Omental fat pad (tissue), 4 donors: Measurements from ENCODE around the gene CEP89. TPM values are rescaled to one million over a fixed set of nuclear protein-coding genes. Genes with fewer than 3 reads are reported as not detected.
"Not testable (repeated sequence)": the region's sequence is repeated elsewhere in the genome, so short reads cannot be mapped to it uniquely, and the experiment has no call there.

Source experiments
- ATAC-seq: fragments of 150-250 bp; one replicate; pipeline ENCODE4 v1.9.1; 2016; ENCODE audit warnings: mild to moderate bottlenecking, moderate library complexity; ENCODE audit not compliant: low FRiP score
- DNase-seq: peaks from one replicate; pipeline ENCODE4 v3.0.0-alpha.2; 2019; ENCODE audit warnings: low spot score
- total RNA-seq, 4 donors: library from RNA; depleted of rRNA; stranded (reverse); fragments of >200 nt; gene quantifications; one replicate each; pipeline ENCODE4 v1.1.0, GENCODE V29; 2016
- TF ChIP-seq, protein P1 (sequence below), 3 donors: fragments of 450-650 bp; IDR thresholded peaks; one replicate each; pipeline ENCODE4 v1.5.1; 2016 to 2017; ENCODE audit warnings: antibody characterized with exemption in 3 of 3, mild to moderate bottlenecking in 3 of 3, moderate library complexity in 2 of 3

CEP89 gene
- total RNA-seq, 4 donors from 2014 or later = 8.2 to 11.9 (median 10.5) TPM

DNA sequence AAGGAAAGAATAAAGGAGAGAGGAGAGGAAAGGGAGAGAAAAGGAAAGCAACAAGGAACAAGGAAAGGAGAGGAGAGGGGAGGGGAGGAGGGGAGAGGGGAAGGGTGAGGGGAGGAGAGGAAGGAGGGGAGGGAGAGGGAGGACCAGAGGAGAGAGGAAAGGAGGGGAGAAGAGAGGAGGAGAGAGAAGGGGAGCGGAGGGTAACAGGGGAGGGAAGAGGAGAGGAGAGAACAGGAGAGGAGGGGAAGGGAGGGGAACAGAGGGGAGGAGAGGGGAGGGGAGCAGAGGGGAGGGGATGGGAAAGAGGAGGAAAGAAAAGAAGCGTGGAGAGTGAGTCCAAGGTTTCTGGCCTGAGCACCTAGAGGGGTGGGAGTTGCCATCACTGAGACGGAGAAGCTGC is 27.0 kb upstream of the CEP89 start:
- DNase-seq (no peak), ATAC-seq (no peak)
- TF ChIP-seq, protein P1, sequence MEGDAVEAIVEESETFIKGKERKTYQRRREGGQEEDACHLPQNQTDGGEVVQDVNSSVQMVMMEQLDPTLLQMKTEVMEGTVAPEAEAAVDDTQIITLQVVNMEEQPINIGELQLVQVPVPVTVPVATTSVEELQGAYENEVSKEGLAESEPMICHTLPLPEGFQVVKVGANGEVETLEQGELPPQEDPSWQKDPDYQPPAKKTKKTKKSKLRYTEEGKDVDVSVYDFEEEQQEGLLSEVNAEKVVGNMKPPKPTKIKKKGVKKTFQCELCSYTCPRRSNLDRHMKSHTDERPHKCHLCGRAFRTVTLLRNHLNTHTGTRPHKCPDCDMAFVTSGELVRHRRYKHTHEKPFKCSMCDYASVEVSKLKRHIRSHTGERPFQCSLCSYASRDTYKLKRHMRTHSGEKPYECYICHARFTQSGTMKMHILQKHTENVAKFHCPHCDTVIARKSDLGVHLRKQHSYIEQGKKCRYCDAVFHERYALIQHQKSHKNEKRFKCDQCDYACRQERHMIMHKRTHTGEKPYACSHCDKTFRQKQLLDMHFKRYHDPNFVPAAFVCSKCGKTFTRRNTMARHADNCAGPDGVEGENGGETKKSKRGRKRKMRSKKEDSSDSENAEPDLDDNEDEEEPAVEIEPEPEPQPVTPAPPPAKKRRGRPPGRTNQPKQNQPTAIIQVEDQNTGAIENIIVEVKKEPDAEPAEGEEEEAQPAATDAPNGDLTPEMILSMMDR (IDR thresholded peaks at IDR 0.05) = no peak

DNA sequence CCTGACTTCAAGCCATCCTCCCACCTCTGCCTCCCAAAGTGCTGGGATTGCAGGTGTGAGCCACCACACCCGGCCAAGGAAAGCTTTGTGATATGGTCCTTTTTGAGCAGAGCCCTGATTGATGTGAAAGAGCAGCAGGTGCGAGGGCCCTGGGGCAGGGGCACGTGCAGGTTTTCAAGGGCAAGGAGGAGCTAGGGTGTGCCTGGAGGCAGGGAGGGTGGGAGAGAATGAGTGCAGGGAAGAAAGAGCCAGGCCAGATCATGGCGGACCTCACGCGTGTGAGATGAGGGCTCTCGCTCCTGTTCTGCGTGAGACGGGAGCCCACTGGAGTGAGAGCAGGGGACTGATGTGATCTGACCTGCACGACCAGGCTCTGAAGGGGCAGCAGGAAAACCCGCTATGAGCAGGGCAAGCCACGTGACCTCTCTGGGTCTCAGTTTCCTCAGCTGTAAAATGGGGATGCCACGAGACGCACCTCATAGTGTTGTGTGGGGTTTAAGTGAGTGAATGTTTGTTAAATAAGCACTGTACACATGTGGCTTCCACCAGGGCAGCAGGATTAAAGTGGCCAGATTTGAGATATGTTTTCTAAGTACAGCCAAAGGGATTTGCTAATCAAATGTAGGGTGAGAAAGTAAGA is 26.1 kb upstream of the CEP89 start:
- DNase-seq (no peak), ATAC-seq (no peak)
- TF ChIP-seq, protein P1 (IDR thresholded peaks at IDR 0.05) = no peak

DNA sequence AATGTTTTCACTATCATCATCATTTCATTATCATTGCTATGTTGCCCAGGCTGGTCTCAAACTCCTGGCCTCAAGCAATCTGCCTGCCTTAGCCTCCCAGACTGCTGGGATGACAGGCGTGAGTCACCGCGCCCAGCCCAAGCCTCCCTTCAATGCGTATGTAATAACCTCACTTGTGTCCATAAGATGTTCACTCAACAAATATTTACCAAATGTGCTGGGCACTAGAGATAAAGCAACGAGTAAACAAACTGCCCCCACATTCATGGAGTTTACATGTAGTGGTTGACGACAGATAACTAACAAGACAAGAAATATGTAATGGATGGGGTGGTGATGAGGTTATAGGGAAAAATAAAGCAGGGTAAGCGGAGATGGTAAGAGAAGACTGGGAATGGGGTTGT is 25.3 kb upstream of the CEP89 start:
- DNase-seq, ATAC-seq: not testable (repeated sequence)

- ATAC-seq, DNase-seq: not testable (repeated sequence)
Measured at GRCh38 chr19:32995966-32996365, 24.2 kb upstream of the CEP89 start.

- no peak for DNase-seq
- no peak for ATAC-seq
- TF ChIP-seq, protein P1 (IDR thresholded peaks at IDR 0.05) = no peak
Measured at GRCh38 chr19:32988724-32989123, 17.0 kb upstream of the CEP89 start.

- not testable (repeated sequence) for ATAC-seq, DNase-seq
Measured at GRCh38 chr19:32988254-32988653, 16.5 kb upstream of the CEP89 start.

DNA sequence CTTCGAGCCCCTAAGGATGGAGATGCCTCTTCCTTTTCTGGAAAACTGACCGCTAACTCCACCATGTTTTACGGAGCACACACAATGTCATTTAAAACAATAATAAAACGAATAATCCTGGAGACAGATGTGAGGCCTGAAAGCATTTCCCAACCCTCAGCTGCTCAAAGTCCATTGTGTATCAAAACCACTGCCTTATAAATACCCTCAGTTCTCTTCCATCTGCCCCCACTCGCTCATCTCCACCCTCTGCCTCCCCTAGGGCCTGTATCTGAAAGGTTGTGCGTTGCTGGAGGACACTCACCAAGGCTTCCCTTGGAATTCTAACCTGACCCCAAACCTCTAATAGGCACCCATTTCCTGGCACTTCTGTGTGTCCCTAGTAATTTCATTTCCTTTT is 10.7 kb upstream of the CEP89 start:
- not testable (repeated sequence) for ATAC-seq, DNase-seq

DNA sequence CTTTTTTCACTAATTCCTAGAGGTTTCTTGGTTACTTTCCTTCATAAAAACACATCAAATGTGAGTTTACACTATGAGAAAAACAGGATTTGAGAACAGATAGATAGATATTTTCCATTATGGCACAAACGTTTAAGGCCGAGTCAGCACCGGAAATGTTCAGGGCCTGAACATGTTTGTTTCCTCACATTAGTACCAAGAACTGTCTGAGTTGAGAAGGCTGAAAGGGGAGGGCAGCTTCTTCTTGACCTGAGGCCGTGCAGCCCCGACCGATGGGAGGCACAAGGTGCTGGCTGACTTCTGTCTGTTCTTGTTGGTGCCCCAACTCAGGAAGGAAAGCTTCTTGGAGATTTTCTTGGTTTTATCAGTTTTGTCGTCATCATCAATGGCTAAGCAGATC is 8.0 kb upstream of the CEP89 start:
- not testable (repeated sequence) for DNase-seq, ATAC-seq

GRCh38 chr19:32977813-32978212 is 6.1 kb upstream of the CEP89 start:
- not testable (repeated sequence) for DNase-seq, ATAC-seq

- ATAC-seq = no peak
- DNase-seq = no peak
- TF ChIP-seq, protein P1 (IDR thresholded peaks at IDR 0.05) = no peak
Measured at GRCh38 chr19:32977280-32977679, 5.5 kb upstream of the CEP89 start.
